Upper lobe of left lung (tissue), 6 donors: ENCODE results near the gene SNAI3. TPM values are rescaled to one million over a fixed set of nuclear protein-coding genes. Genes with fewer than 3 reads are reported as not detected.
A peak's percentile ranks its signal among the peaks of the same experiment; 100 is the strongest.

Experiments
- ATAC-seq, 2 donors: fragments of 200-7000 bp; cut with Tn5 transposase; one replicate each; pipeline ENCODE4 v1.9.1; 2022; ENCODE audit warnings: mild to moderate bottlenecking in 2 of 2, moderate library complexity in 2 of 2; ENCODE audit not compliant: low FRiP score in 2 of 2
- DNase-seq, 2 donors: peaks; one replicate each; pipeline ENCODE4 v3.0.0-alpha.2; 2019 to 2020
- H3K27ac ChIP-seq, 4 donors: fragments of 200-600 bp; sonication (generic); one replicate each; pipeline ENCODE4 v1.5.1; 2016 to 2019
- H3K27me3 ChIP-seq, 4 donors: fragments of 200-600 bp; sonication (generic); one replicate each; pipeline ENCODE4 v1.5.1; 2017 to 2019
- H3K36me3 ChIP-seq, 4 donors: fragments of 200-600 bp; sonication (generic); one replicate each; pipeline ENCODE4 v1.5.1; 2016 to 2019
- H3K4me1 ChIP-seq, 4 donors: fragments of 200-600 bp; sonication (generic); one replicate each; pipeline ENCODE4 v1.5.1; 2018 to 2019
- H3K4me3 ChIP-seq, 4 donors: fragments of 200-600 bp; sonication (generic); one replicate each; pipeline ENCODE4 v1.5.1; 2017 to 2019; ENCODE audit warnings: mild to moderate bottlenecking in 2 of 4, moderate library complexity in 1 of 4
- H3K9me3 ChIP-seq, 4 donors: fragments of 200-600 bp; sonication (generic); one replicate each; pipeline ENCODE4 v1.5.1; 2018 to 2019
- EP300 ChIP-seq, 4 donors: sonication (generic); formaldehyde crosslinking; IDR thresholded peaks; one replicate each; pipeline ENCODE4 v1.5.1; 2017; ENCODE audit warnings: antibody characterized with exemption in 4 of 4, control low read depth in 2 of 4
- POLR2A ChIP-seq, 4 donors: fragments of 450-650 bp; IDR thresholded peaks; one replicate each; pipeline ENCODE4 v1.5.1; 2016 to 2017; ENCODE audit warnings: antibody characterized with exemption in 4 of 4, mild to moderate bottlenecking in 2 of 4
- POLR2AphosphoS5 ChIP-seq, 2 donors: sonication (generic); formaldehyde crosslinking; IDR thresholded peaks; one replicate each; pipeline ENCODE4 v1.5.1; 2017; ENCODE audit warnings: antibody characterized with exemption in 2 of 2
- WGBS, 2 donors: methylation state at CpG; one replicate each; pipeline ENCODE4 v1.1.5; 2017 to 2018; 5-methylcytosine and 5-hydroxymethylcytosine counted together
- total RNA-seq, 6 donors: library from RNA; depleted of rRNA in 4 of 6; stranded (reverse); fragments of >200 nt in 4 of 6; gene quantifications; one replicate each; pipeline versions ENCODE4 v1.1.0 to v1.2.1, GENCODE V29; 2016 to 2021
- TF ChIP-seq, protein P1 (sequence below), 6 experiments: fragments of 450-650 bp in 4 of 6; fragments of 200-600 bp in 2 of 6; sonication (generic) in 2 of 6; IDR thresholded peaks; one replicate each; pipeline ENCODE4 v1.5.1; 2016 to 2019; ENCODE audit warnings: antibody characterized with exemption in 6 of 6
- donor health status: DM: no; HTN: no; CAD: no; lungs with moderate emphysema.
- donor health status: DM: no; HTN: yes; CAD: no; lungs with severe emphysema.

SNAI3 gene
- total RNA-seq, 6 donors from 2014 or later, result 0.78 to 8.1 (median 7.0) TPM; not detected in 1

DNA sequence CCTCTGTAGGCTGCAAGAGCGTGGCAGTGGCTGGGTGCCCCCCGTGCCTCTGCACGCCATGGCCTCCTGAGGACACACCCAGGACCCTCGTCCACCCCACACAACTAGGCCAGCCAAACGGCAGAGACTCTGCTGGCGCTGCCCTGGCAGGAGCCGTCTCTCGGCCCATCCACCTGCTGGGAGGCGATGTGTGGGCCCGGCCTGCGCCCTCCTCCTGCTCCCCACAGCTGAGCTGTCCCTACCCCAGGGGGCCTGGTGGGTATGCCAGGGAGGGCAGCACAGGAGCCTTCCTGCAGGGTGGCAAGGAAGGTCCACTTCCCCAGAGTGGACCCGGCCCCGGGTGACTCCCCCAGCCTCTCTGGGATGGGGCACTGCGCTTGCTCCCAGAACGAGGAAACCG lies 12.9 kb upstream of the SNAI3 start:
- H3K4me1 ChIP-seq, result peaks cover 45 to 71% (median 54%) of the 10 kb centered on the region in 4 donors
- peak overlapping the region in 3 of 4 donors; percentile 87 to 96 (median 92) for H3K27ac ChIP-seq
- H3K9me3 ChIP-seq, result no peaks in the 10 kb centered on the region
- DNase-seq, result peak in 1 of 2 donors; percentile 81
- peaks cover 12 to 45% (median 37%) of the 10 kb centered on the region in 4 donors for H3K36me3 ChIP-seq
- ATAC-seq, result no peak
- TF ChIP-seq, protein P1, sequence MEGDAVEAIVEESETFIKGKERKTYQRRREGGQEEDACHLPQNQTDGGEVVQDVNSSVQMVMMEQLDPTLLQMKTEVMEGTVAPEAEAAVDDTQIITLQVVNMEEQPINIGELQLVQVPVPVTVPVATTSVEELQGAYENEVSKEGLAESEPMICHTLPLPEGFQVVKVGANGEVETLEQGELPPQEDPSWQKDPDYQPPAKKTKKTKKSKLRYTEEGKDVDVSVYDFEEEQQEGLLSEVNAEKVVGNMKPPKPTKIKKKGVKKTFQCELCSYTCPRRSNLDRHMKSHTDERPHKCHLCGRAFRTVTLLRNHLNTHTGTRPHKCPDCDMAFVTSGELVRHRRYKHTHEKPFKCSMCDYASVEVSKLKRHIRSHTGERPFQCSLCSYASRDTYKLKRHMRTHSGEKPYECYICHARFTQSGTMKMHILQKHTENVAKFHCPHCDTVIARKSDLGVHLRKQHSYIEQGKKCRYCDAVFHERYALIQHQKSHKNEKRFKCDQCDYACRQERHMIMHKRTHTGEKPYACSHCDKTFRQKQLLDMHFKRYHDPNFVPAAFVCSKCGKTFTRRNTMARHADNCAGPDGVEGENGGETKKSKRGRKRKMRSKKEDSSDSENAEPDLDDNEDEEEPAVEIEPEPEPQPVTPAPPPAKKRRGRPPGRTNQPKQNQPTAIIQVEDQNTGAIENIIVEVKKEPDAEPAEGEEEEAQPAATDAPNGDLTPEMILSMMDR (IDR thresholded peaks at IDR 0.05), result no peak
- TF ChIP-seq EP300 (IDR thresholded peaks at IDR 0.05) (no peak), POLR2AphosphoS5 (IDR thresholded peaks at IDR 0.05) (no peak), POLR2A (IDR thresholded peaks at IDR 0.05) (no peak)
- 95% methylated on average over 11 to 16 of the region's 16 CpGs for WGBS, 2 donors
- H3K27me3 ChIP-seq, result no peaks in the 10 kb centered on the region
- no peak overlapping the region for H3K4me3 ChIP-seq

DNA sequence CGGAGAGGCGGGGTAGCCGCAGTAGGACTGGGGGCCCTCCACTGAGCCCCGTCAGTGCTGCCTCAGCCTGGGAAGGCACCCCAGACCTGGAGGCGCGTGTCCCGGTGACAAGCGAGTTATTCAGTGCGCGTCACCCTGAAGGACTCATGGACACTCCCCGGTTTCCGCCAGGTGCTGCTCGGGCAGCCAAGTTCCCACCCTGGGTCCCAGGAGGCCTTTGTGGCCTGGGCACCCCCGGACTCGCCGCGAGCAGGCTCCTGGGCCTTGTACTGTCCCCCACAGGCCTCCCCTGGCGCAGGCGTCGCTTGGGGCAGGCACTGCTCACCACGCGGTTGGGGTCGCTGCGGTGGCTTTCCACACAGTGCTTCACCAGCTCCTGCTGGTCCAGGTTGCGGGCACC lies 12.3 kb upstream of the SNAI3 start:
- Histone ChIP-seq H3K9me3 (no peaks in the 10 kb centered on the region), H3K27ac (peak overlapping the region in 3 of 4 donors; percentile 87 to 96 (median 92)), H3K36me3 (peaks cover 12 to 45% (median 37%) of the 10 kb centered on the region in 4 donors), H3K4me1 (peaks cover 40 to 65% (median 49%) of the 10 kb centered on the region in 4 donors), H3K27me3 (no peaks in the 10 kb centered on the region), H3K4me3 (no peak overlapping the region)
- ATAC-seq, result no peak
- 97 to 100% methylated on average over 9 to 25 of the region's 25 CpGs for WGBS, 2 donors
- no peak for TF ChIP-seq POLR2A (IDR thresholded peaks at IDR 0.05)
- TF ChIP-seq EP300 (IDR thresholded peaks at IDR 0.05), result no peak
- TF ChIP-seq, protein P1 (IDR thresholded peaks at IDR 0.05), result no peak
- TF ChIP-seq POLR2AphosphoS5 (IDR thresholded peaks at IDR 0.05), result no peak
- peak in 1 of 2 donors; percentile 78 for DNase-seq

DNA sequence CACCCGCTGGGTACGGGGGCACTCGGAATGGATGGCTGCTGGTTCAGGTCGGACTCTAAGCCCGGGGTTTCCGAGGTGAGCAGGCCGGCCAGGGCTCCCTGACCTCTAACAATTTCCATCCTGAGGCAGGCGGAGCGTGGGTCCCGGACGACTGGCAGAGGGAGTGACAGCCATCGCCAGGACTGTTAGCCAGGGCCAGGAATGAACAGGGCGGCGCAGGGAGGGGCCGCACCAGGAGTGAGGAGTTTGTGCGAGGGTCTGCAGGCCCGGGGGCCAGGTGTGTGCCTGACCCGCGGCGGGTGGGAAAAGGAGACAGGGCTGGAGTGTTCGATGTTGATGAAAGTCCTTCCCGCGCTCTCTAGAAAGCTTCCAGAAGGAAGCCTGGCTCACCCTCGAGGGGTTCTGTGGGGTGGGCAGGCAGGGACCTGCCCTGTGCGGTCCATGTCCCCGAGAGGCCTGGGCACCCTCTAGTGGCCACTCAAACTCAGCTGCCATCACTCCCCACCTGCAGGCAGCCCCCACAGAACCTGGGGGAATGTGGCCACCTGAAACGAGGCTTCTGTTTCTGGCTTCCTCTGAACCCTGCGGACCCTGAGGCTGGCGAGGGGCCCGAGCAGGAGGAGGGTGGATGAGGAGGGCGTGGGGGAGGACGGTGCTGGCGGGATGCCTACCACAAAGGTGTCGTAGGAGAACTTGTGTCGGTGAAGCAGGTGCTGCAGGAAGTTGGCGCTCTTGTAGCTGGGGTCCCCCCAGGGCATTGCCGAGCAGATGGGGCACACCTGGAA lies 11.7 kb upstream of the SNAI3 start:
- Histone ChIP-seq H3K36me3 (peaks cover 12 to 45% (median 37%) of the 10 kb centered on the region in 4 donors), H3K4me1 (peaks cover 34 to 59% (median 43%) of the 10 kb centered on the region in 4 donors), H3K9me3 (no peaks in the 10 kb centered on the region), H3K27ac (peak overlapping the region in 3 of 4 donors; percentile 4 to 96 (median 92)), H3K27me3 (no peaks in the 10 kb centered on the region), H3K4me3 (peak overlapping the region in 1 of 4 donors; percentile 20)
- ATAC-seq (no peak), DNase-seq (peak in 1 of 2 donors; percentile 73)
- 74 to 85% methylated on average over 32 to 33 of the region's 37 CpGs for WGBS, 2 donors
- TF ChIP-seq, protein P1 (IDR thresholded peaks at IDR 0.05), result peak in 3 of 6 experiments; percentile 14 to 26 (median 22)
- TF ChIP-seq POLR2AphosphoS5 (IDR thresholded peaks at IDR 0.05), result no peak

DNA sequence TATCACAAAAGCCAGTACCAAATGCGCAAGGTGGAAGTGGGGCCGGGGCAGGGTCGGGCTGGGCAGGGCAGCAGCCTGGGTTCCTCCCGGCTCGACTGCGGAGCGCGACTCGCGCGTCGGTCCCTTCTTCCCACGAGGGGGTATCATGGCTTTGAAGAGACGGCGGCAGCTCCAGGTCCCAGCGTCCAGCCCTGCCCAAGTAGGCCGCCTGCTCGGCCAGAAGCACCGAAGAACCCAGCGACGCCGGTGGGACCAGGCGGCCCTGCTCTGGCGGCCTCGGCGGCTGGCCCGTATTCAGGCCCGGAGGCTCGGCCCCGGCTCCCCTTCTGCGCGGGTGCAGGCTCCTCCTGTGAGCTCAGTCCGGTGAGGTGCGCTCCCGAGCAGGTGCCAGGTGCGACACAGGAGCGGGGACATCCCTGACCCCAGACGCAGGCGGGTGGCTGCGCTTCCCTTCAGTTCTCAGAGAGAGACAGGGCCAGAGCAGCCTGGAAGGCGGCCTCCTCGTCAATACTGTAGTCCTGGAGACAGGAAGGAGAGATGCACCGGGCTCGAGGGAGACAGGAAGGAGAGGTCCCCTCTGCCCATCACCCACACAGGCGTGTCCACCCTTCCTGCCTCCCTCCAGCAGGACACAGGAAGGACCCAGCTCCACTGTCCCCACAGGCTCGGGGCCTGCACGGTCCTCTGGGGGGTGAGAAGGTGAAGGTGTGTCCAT lies 11.0 kb upstream of the SNAI3 start:
- ATAC-seq (no peak), DNase-seq (peak in 1 of 2 donors; percentile 78)
- no peaks in the 10 kb centered on the region for H3K9me3 ChIP-seq
- H3K4me1 ChIP-seq, result peaks cover 26 to 57% (median 36%) of the 10 kb centered on the region in 4 donors
- H3K4me3 ChIP-seq, result peak overlapping the region in 1 of 4 donors; percentile 20
- 93 to 94% methylated on average over 15 to 47 of the region's 47 CpGs for WGBS, 2 donors
- TF ChIP-seq, protein P1 (IDR thresholded peaks at IDR 0.05), result no peak
- TF ChIP-seq POLR2AphosphoS5 (IDR thresholded peaks at IDR 0.05) (no peak), POLR2A (IDR thresholded peaks at IDR 0.05) (no peak), EP300 (IDR thresholded peaks at IDR 0.05) (no peak)
- peaks cover 12 to 45% (median 37%) of the 10 kb centered on the region in 4 donors for H3K36me3 ChIP-seq
- H3K27ac ChIP-seq, result peak overlapping the region in 3 of 4 donors; percentile 4 to 92 (median 61)
- H3K27me3 ChIP-seq, result no peaks in the 10 kb centered on the region
